OCI-LY7 (cell line): Measurements from ENCODE around the gene TMEM127. TPM values are rescaled to one million over a fixed set of nuclear protein-coding genes. Genes with fewer than 3 reads are reported as not detected.

Source experiments
- BruUV-seq: library from RNA; stranded (reverse); fragments of 400-500 nt; replicated peaks from 2 replicates; lab custom pipeline; 2021; lab: Mats Ljungman, UMichigan
- CTCF ChIA-PET: fragments of 300-600 bp; sonication (Branson Sonifier 250); formaldehyde crosslinking; loops from one replicate; lab custom pipeline; 2022; ENCODE audit warnings: antibody characterized with exemption; ENCODE audit not compliant: unreplicated experiment; lab: Charles Lee
- POLR2A ChIA-PET: fragments of 300-600 bp; sonication (Branson Sonifier 250); formaldehyde crosslinking; loops from one replicate; lab custom pipeline; 2022; ENCODE audit warnings: antibody characterized with exemption; lab: Charles Lee
- DNase-seq: peaks from one replicate; pipeline ENCODE4 v3.0.0-alpha.2; 2015; ENCODE audit warnings: low spot score
- H2AFZ ChIP-seq: fragments of 200-600 bp; sonication (generic), shearing (Covaris generic); 2 replicates; pipeline ENCODE4 v1.6.1; 2014; ENCODE audit warnings: mild to moderate bottlenecking, antibody characterized with exemption, low read length, moderate library complexity
- H3K27ac ChIP-seq: fragments of 200-600 bp; sonication (generic); 2 replicates; pipeline ENCODE4 v1.5.1; 2014; ENCODE audit warnings: mixed run types, low read depth, mild to moderate bottlenecking, moderate library complexity, low read length, inconsistent platforms; ENCODE audit not compliant: poor library complexity, severe bottlenecking
- H3K36me3 ChIP-seq: fragments of 200-600 bp; sonication (generic); 2 replicates; pipeline ENCODE4 v1.6.1; 2014; ENCODE audit warnings: mild to moderate bottlenecking, antibody characterized with exemption, low read length, moderate library complexity, mixed read lengths; ENCODE audit not compliant: insufficient read depth
- H3K4me1 ChIP-seq: fragments of 200-600 bp; sonication (generic); 2 replicates; pipeline ENCODE4 v1.5.1; 2014; ENCODE audit warnings: mild to moderate bottlenecking, low read length; ENCODE audit not compliant: insufficient read depth, poor library complexity, severe bottlenecking
- H3K4me2 ChIP-seq: fragments of 200-600 bp; sonication (generic); 2 replicates; pipeline ENCODE4 v1.6.1; 2014; ENCODE audit warnings: mild to moderate bottlenecking, low read length
- H3K4me3 ChIP-seq: fragments of 200-600 bp; sonication (generic); 2 replicates; pipeline ENCODE4 v1.5.1; 2014; ENCODE audit warnings: mild to moderate bottlenecking, low read depth, low read length; ENCODE audit not compliant: poor library complexity, severe bottlenecking
- H3K79me2 ChIP-seq: fragments of 200-600 bp; sonication (generic); 2 replicates; pipeline ENCODE4 v1.6.1; 2016; ENCODE audit warnings: low read depth, mild to moderate bottlenecking, low read length, moderate library complexity, mixed read lengths; ENCODE audit not compliant: insufficient read depth
- H3K9me2 ChIP-seq: fragments of 200-600 bp; sonication (generic); 2 replicates; pipeline ENCODE4 v1.6.1; 2016; ENCODE audit warnings: mild to moderate bottlenecking, low read length, mixed read lengths; ENCODE audit not compliant: insufficient read depth
- H3K9me3 ChIP-seq: fragments of 200-600 bp; sonication (generic); 2 replicates; pipeline ENCODE4 v1.6.1; 2014; ENCODE audit warnings: mild to moderate bottlenecking, mixed run types, low read length, mixed read lengths
- H4K20me1 ChIP-seq: fragments of 200-600 bp; sonication (generic); 2 replicates; pipeline ENCODE4 v1.6.1; 2014; ENCODE audit warnings: mild to moderate bottlenecking, antibody characterized with exemption, low read length, moderate library complexity, mixed read lengths; ENCODE audit not compliant: insufficient read depth
- EZH2phosphoT487 ChIP-seq: fragments of 200-600 bp; sonication (generic); IDR thresholded peaks from 2 replicates; pipeline ENCODE4 v1.6.1; 2018; ENCODE audit warnings: low read depth, borderline replicate concordance, mild to moderate bottlenecking, mixed run types, antibody characterized with exemption, low read length, moderate library complexity, mixed read lengths
- intact Hi-C: fragments of 100-400 bp; cut with micrococcal nuclease; formaldehyde crosslinking; loops from one replicate; pipeline ENCODE4 v1.10.0; 2022; ENCODE audit not compliant: unreplicated experiment
- total RNA-seq, 2 experiments: library from RNA; depleted of rRNA in 1 of 2; stranded (reverse); fragments of >200 nt in 1 of 2; shearing (Covaris generic) in 1 of 2; gene quantifications; 2 replicates each; pipeline ENCODE4 v1.2.3, GENCODE V29; 2014 to 2022
- TF ChIP-seq, protein P1 (sequence below): fragments of 200-600 bp; sonication (generic); conservative IDR thresholded peaks from 2 replicates; pipeline ENCODE4 v1.5.1; 2014; ENCODE audit warnings: mild to moderate bottlenecking, antibody characterized with exemption, low read length, moderate library complexity, mixed read lengths

TMEM127 gene
- total RNA-seq, 2 experiments from 2014 or later, result 12.1 to 20.4 TPM

DNA sequence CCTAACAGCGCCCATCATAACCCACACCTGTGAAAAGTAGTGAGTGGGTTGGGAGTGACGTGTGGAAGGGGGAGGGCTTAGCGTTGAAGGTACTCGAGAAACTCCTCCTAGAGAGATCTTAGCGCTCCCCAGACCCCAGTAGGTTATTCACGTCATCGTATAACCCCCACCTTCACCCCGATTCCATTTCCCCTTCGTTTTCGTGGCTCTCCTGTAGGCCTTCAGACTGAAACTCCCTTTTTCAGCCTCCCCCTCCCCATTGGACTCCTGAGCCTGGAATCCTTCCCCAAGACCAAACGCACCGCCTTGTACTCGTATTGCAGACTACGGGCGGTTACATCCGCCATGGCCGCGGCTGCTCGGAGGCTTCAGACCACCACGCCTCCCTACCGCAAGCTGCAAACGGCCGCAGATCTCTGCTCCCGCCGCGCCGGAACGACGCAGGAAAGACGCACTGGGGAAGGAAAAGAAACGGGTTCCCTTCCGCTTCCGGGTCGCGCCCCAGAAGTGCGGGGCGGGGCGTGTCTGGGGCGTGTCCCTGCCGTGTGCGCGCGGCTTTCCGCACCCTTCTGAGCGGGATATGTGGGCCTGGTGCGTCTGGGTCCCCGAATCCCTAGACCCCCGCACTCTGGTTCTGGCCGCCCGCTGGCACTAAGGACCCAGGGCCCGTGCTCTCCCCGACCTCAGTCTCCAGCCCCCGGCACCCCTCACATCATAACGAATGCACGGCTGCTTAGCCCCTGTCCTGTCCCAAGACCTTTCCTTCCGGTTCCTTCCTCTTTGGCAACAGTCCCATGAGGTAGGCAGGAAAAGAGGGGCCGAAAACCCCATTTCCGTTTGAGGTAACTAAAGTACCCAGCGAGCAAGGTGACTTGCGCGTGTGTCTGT, 39.5 kb upstream of the TMEM127 start, which contains the start of gene SNRNP200:
TSS of gene SNRNP200 (minus strand) at position 456 of the 888 bp plus-strand sequence. CDS start at position 347, 109 bp downstream.
- no TSS peak for BruUV-seq
- H3K79me2 ChIP-seq, result peaks cover 36% of the 10 kb centered on the region

DNA sequence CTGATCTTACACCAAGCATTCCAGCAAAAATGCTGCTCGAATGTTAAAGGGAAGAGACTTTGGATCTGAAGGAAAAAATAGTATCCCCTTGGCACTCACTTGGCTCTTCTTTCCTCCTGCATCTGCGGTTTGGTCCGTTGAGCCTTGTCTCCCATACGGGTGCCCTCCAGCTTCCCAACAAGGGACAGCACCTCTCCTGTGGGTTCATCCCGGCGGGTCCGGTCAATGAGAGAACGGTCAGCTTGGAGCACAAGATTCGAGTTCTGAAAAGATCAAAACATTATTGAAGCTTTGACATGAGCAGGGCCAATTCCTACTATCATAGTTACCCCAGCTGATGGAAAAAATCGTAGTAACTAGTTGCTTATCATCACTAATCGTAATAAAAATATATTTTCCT, 38.8 kb upstream of the TMEM127 start:
- H3K79me2 ChIP-seq, result peaks cover 36% of the 10 kb centered on the region
- H3K9me3 ChIP-seq, result no peaks in the 10 kb centered on the region
- peaks cover 53% of the 10 kb centered on the region for H3K36me3 ChIP-seq
- intact Hi-C loops, result loop anchor here (1.0 kb wide), 3 partner anchors 18 to 38 kb away; partner anchors contain the start of gene CIAO1
- peaks cover 28% of the 10 kb centered on the region for H3K4me1 ChIP-seq
- ChIA-PET CTCF (no interaction called here), POLR2A (interaction anchor here (1.4 to 3.4 kb wide), 4 partner anchors 11 to 31 kb away, joined by 4 to 31 read pairs (median 14); partner anchors contain the start of gene NCAPH)
- H3K4me3 ChIP-seq, result peak overlapping the region; percentile 95
- H3K9me2 ChIP-seq, result no peaks in the 10 kb centered on the region
- H3K4me2 ChIP-seq, result peak overlapping the region; percentile 96
- H4K20me1 ChIP-seq, result peaks cover 9% of the 10 kb centered on the region; the same call in 1 of the 2 replicates
- peak overlapping the region; percentile 73 for H3K27ac ChIP-seq
- BruUV-seq, result no TSS peak
- TF ChIP-seq, protein P1, sequence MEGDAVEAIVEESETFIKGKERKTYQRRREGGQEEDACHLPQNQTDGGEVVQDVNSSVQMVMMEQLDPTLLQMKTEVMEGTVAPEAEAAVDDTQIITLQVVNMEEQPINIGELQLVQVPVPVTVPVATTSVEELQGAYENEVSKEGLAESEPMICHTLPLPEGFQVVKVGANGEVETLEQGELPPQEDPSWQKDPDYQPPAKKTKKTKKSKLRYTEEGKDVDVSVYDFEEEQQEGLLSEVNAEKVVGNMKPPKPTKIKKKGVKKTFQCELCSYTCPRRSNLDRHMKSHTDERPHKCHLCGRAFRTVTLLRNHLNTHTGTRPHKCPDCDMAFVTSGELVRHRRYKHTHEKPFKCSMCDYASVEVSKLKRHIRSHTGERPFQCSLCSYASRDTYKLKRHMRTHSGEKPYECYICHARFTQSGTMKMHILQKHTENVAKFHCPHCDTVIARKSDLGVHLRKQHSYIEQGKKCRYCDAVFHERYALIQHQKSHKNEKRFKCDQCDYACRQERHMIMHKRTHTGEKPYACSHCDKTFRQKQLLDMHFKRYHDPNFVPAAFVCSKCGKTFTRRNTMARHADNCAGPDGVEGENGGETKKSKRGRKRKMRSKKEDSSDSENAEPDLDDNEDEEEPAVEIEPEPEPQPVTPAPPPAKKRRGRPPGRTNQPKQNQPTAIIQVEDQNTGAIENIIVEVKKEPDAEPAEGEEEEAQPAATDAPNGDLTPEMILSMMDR, result 0 out of 2 replicates have a peak, but pooled peaks have one; percentile 11
- TF ChIP-seq EZH2phosphoT487, result no peak
- peak overlapping the region; percentile 80; the same call in 1 of the 2 replicates for H2AFZ ChIP-seq
- no peak for DNase-seq

More for the DNA sequence above, 39.5 kb upstream of the TMEM127 start, which contains the start of gene SNRNP200:
- H2AFZ ChIP-seq, result peak within 1 kb of the TSS; percentile 80
- TF ChIP-seq, protein P1, result no peak
- no peak for TF ChIP-seq EZH2phosphoT487
- peaks cover 46% of the 10 kb centered on the region for H3K36me3 ChIP-seq
- no peaks in the 10 kb centered on the region for H3K9me3 ChIP-seq
- H3K4me1 ChIP-seq, result peaks cover 28% of the 10 kb centered on the region
- peak within 1 kb of the TSS; percentile 73 for H3K27ac ChIP-seq
- peak within 1 kb of the TSS; percentile 95 for H3K4me3 ChIP-seq
- CTCF ChIA-PET, result no interaction called here
- POLR2A ChIA-PET, result interaction anchor here (0.5 to 3.4 kb wide), 7 partner anchors 15 to 235 kb away, joined by 3 to 31 read pairs (median 6); partner anchors contain the start of gene NCAPH
- intact Hi-C loops, result loop anchor here (1.0 kb wide), 3 partner anchors 17 to 39 kb away; partner anchors contain the start of gene CIAO1
- peak within 1 kb of the TSS; percentile 96 for H3K4me2 ChIP-seq
- H3K9me2 ChIP-seq, result no peaks in the 10 kb centered on the region
- H4K20me1 ChIP-seq, result peaks cover 9% of the 10 kb centered on the region; the same call in 1 of the 2 replicates
- peak; percentile 91 for DNase-seq
